Amygdala (tissue), 56 donors: ENCODE measurements around the gene AAR2.

Experiments used
- DNase-seq, 56 donors: peaks; one replicate each; lab custom pipeline; 2025; lab: John Stamatoyannopoulos, UW

Gene AAR2

DNA sequence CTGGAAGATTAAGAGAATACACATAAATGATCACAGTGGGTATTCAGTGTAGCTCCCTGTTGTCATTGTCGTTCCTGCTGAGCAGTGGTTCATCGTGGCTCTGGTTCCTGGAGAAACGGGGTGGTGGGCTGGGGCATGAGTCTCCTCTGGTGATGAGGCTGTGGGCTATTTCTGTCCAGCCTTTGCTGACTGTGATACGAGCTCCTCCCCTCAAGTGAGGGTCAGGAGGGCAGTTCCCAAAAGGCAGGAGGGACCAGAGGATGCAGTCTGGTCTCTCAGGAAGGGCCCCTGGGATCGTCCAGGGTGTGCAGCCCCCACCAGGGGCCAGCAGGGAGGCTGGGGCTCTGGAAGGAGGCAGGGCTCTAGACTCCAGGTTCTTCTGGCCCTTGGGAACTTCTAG, 38.7 kb downstream of the AAR2 start:
- no peak for DNase-seq

GRCh38 chr20:36275441-36276189, 39.3 kb downstream of the AAR2 start:
- DNase-seq, result no peak

DNA sequence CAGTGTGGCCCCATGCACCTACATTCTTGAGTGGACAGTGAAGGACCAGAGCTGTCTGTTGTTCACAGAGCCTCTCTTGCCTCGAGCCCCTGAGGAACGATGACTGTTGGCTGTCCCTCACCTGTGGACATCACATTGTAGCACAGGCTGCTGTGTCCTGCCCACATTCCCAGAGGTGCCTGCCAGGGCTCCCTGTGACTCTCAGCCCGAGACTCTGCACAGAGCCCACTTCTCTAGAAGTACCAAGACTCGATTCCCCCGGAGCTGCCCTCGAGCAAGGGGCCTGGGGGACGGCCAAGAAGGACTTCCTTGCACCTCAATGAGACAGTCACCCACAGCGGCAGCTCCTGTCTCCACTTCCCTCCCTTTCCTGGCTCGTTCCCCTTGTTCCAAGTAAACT, 41.3 kb downstream of the AAR2 start:
- DNase-seq, result no peak

DNA sequence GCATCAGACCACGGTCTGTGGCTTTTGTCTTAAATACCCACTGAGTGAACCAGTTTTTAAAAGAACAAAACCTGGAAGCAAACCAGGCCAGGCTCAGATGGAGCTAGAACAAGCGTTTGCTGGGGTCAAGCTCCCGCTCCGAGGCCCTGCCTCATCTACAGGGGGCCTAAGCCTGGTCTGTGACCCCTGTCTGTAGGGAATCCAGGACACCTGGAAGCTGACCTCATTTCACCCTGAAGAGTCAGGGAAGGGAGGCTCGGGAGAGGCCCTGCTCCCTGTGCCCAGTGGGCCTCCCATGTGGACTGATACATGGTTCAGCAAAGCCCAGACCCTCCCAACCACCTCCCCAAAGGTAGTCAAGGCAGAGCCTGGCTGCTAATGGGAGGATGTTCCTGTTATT, 43.1 kb downstream of the AAR2 start:
- no peak for DNase-seq

- no peak for DNase-seq
These were observed 43.5 kb downstream of the AAR2 start for GRCh38 chr20:36279776-36280175.

DNA sequence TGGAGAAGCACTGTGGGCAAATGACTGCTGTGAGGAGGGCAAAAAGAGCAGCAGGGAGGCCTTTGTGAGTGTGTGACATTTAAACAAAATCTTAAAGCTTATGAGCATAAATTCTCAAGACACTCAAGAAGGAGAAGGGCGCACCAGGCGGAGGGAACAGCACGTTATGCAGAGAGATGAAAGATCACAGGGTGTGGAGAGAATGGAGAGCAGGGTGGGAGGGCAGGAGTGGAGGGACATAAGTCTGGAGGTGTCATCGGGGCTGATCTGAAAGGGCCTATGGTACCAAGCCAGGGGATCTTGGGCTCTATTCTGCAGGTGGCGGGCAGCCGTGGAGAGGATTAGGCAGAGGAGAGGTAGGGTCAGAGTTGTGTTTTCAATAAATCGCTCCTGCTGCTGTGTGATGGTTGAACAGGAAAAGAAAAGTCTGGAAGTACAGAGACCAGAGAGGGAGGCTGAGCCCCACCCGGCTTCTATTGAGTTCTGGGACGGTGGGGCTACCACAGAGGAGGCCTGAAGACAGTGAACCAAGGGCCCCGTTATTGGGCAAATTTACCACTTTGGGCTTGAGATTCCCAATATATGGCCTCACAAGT, 45.6 kb downstream of the AAR2 start:
- DNase-seq, result no peak

DNA sequence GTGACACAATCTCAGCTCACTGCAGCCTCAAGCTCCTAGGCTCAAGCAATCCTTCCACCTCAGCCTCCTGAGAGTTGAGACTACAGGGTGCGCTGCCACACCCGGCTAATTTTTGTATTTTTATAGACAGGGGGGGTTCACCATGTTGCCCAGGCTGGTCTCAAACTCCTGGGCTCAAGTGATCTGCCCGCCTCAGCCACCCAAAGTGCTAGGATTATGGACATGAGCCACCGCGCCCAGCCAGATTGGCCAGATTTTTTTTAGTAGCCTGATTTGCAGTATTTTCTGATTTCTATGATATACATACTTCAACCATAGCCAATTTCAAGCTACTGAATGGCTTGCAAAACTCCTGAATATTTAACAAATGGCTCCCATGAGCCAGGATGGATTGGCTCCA, 48.5 kb downstream of the AAR2 start:
- no peak for DNase-seq

DNA sequence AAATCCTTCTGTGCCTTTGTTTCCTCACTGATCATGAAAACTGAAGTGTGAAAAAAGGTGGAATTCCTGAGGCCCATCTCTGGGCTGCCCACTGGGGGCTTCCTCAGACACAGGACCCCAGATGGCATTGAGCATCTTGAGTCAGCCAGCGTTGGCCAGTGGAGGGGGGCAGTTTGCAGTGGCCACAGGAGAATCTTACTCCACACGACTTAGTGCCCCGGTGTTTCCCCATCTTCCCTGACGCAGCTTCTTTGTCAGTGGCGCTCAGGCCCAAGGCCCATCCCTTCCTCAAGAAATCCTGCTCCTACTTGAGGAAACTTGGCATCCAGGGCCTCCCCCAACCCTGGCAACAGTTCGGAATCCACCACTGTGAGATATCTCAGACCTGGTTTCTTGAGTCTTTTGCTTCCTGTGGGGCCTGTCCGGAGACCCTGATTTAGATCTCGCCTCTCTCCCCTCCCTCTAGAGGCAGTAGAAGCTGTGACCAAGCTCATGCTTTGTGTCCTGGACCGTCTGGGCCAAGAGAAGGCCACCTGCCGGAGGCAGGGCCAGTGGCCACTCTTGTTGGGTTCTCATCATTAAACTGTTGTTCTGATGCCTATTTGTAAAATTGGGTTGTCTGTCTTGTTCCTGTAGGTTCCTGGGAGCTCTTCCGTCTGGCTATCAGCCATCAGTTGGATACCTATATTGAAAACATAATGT, 49.6 kb downstream of the AAR2 start:
- no peak for DNase-seq

DNA sequence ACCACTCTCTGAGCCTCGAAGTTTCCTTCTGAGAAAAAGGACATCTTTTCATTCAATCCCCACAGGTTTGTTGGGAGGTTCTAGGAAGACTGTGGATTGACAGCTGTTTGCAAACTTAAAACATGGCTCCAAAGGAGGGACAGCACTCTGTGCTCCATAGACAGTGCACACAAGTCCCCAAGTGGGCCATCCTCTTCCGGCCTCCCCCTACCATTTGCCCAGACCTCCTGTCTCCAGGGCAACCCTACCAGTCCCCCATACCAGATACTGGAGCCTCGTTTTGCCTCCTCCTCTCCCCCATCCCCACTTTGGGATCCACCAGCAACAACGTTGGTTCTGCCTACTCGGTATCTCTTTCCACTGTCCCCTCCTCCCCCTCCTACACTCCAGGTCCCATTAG, 61.4 kb downstream of the AAR2 start:
- DNase-seq, result no peak

DNA sequence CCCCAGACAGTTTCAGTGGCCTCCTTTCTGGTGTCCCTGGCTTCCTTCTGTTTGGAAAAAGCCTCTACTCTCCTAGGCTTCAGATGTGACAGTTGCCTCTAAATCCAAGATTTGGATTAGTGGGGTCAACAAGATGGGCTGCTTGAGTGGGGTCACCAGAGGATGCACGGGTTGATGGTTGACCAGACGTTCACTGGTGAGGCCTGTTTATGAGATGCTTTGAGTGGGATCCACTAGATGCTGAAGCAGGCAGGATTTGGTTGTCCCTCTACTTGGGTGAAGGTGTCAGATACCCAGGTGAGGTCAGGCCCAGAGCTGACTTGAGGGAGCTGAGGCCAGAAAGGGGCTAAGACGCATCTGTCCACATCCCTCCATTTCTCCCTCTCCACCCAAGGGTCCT, 61.8 kb downstream of the AAR2 start:
- DNase-seq, result no peak

GRCh38 chr20:36298795-36299339, 62.6 kb downstream of the AAR2 start:
- no peak for DNase-seq

- no peak for DNase-seq
These were observed 63.2 kb downstream of the AAR2 start for GRCh38 chr20:36299459-36299858.

GRCh38 chr20:36301359-36302119, 65.3 kb downstream of the AAR2 start:
- DNase-seq, result no peak

GRCh38 chr20:36303020-36303595, 66.8 kb downstream of the AAR2 start:
- DNase-seq, result no peak

GRCh38 chr20:36303831-36304230, 67.6 kb downstream of the AAR2 start:
- DNase-seq, result no peak

GRCh38 chr20:36304786-36305495, 68.7 kb downstream of the AAR2 start:
- DNase-seq, result no peak

GRCh38 chr20:36305602-36306551, 69.6 kb downstream of the AAR2 start, which contains the start of gene DLGAP4:
DLGAP4 (plus strand) TSS chr20:36306339; CDS start chr20:36431718, 125,379 bp downstream.
- DNase-seq, result peak in 3 of 56 donors; percentile 15 to 24 (median 19)
